Mucosa of descending colon (tissue), 3 donors: ENCODE data around the gene AQP5. TPM values are rescaled to one million over a fixed set of nuclear protein-coding genes. Genes with fewer than 3 reads are reported as not detected.
A peak's percentile ranks its signal among the peaks of the same experiment; 100 is the strongest.

ENCODE experiments used
- ATAC-seq: fragments of 200-7000 bp; cut with Tn5 transposase; one replicate; pipeline ENCODE4 v1.9.1; 2020; ENCODE audit warnings: mild to moderate bottlenecking, moderate library complexity
- DNase-seq, 3 donors: peaks; one replicate each; pipeline ENCODE4 v3.0.0-alpha.2; 2020
- H3K36me3 ChIP-seq: fragments of 200-600 bp; one replicate; pipeline ENCODE4 v1.8.0; 2021; ENCODE audit warnings: low read depth, mild to moderate bottlenecking
- H3K4me1 ChIP-seq: fragments of 200-600 bp; one replicate; pipeline ENCODE4 v1.8.0; 2021; ENCODE audit warnings: low read depth, mild to moderate bottlenecking
- H3K4me3 ChIP-seq: fragments of 200-600 bp; one replicate; pipeline ENCODE4 v1.8.0; 2021; ENCODE audit warnings: mild to moderate bottlenecking
- H3K9me3 ChIP-seq: fragments of 200-600 bp; one replicate; pipeline ENCODE4 v1.8.0; 2021; ENCODE audit warnings: mild to moderate bottlenecking
- CTCF ChIP-seq: fragments of 200-600 bp; IDR thresholded peaks from one replicate; pipeline ENCODE4 v1.8.0; 2022; ENCODE audit warnings: antibody characterized with exemption, mild to moderate bottlenecking
- intact Hi-C, 2 donors: fragments of 100-400 bp; cut with DNase I in 1 of 2; cut with micrococcal nuclease in 1 of 2; formaldehyde crosslinking; loops; one replicate each; pipeline versions ENCODE4 v1.11.0 to v1.11.1; 2022; cut with DNase I, micrococcal nuclease
- total RNA-seq, 3 donors: library from RNA; stranded (reverse); fragmentation: NEBNext Ultra II Directional in 2 of 3; extraction: Animal tissue kit (Norgen Biotek cat#: 25700) in 2 of 3; gene quantifications; one replicate each; pipeline versions ENCODE4 v1.2.1 to v1.2.4, GENCODE V29; 2021 to 2023
- donor health status: DM: no; HTN: no; CAD: no; lungs with moderate emphysema.
- donor health status: DM: no; HTN: no; CAD: no.
- donor health status: DM: no; HTN: yes; CAD: no.

The AQP5 gene
- total RNA-seq, 3 donors from 2014 or later: not detected

GRCh38 chr12:49956663-49957569 lies 4.8 kb upstream of the AQP5 start:
- no peaks in the 10 kb centered on the region for H3K4me1 ChIP-seq
- H3K4me3 ChIP-seq: no peak overlapping the region
- DNase-seq (no peak), ATAC-seq (no peak)
- intact Hi-C loops: no loop called here
- TF ChIP-seq CTCF: no peak
- no peaks in the 10 kb centered on the region for H3K9me3 ChIP-seq
- no peaks in the 10 kb centered on the region for H3K36me3 ChIP-seq

GRCh38 chr12:49957570-49957967 lies 4.1 kb upstream of the AQP5 start:
- intact Hi-C loops: no loop called here
- DNase-seq: no peak
- H3K36me3 ChIP-seq: no peaks in the 10 kb centered on the region
- H3K4me1 ChIP-seq: no peaks in the 10 kb centered on the region
- TF ChIP-seq CTCF: no peak
- no peak for ATAC-seq
- H3K4me3 ChIP-seq: no peak overlapping the region
- H3K9me3 ChIP-seq: no peaks in the 10 kb centered on the region

GRCh38 chr12:49959685-49960473 lies 1.8 kb upstream of the AQP5 start:
- no peaks in the 10 kb centered on the region for H3K36me3 ChIP-seq
- intact Hi-C loops: loop anchor here in 1 of 2 donors (10.0 kb wide), 1 partner anchor 95 kb away; the partner anchor contains the start of gene ASIC1
- no peak for TF ChIP-seq CTCF
- ATAC-seq (peak; percentile 53), DNase-seq (no peak)
- no peak overlapping the region for H3K4me3 ChIP-seq
- H3K4me1 ChIP-seq: no peaks in the 10 kb centered on the region
- no peaks in the 10 kb centered on the region for H3K9me3 ChIP-seq

GRCh38 chr12:49960474-49961110 lies 1.1 kb upstream of the AQP5 start:
- no peak for TF ChIP-seq CTCF
- intact Hi-C loops: loop anchor here in 1 of 2 donors (10.0 kb wide), 1 partner anchor 94 kb away; the partner anchor contains the start of gene ASIC1
- Histone ChIP-seq H3K9me3 (no peaks in the 10 kb centered on the region), H3K36me3 (no peaks in the 10 kb centered on the region), H3K4me3 (no peak overlapping the region), H3K4me1 (no peaks in the 10 kb centered on the region)
- DNase-seq (no peak), ATAC-seq (no peak)

DNA sequence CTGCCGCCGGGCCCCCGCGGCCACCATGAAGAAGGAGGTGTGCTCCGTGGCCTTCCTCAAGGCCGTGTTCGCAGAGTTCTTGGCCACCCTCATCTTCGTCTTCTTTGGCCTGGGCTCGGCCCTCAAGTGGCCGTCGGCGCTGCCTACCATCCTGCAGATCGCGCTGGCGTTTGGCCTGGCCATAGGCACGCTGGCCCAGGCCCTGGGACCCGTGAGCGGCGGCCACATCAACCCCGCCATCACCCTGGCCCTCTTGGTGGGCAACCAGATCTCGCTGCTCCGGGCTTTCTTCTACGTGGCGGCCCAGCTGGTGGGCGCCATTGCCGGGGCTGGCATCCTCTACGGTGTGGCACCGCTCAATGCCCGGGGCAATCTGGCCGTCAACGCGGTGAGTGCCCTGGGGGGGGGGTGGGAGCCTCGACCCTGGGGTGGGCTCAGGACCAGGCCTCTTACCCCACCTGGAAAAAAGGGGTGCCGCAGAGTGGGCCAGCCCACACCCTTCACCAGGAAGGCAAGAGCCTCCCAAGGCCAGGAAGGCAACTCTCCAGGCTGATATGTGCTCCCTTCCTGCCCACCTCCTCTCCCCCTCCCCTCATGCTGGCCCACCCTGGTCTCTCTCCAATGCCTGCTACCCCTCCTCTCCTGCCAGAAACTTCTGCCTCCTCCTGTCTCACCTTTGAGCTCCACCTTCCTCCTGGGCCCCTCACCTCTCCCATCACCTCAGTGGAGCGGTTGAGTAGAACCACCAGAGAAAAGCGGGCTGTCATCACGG lies 507 bp downstream of the AQP5 start:
- DNase-seq: no peak
- no peak for ATAC-seq
- Histone ChIP-seq H3K9me3 (no peaks in the 10 kb centered on the region), H3K36me3 (no peaks in the 10 kb centered on the region), H3K4me3 (no peak overlapping the region), H3K4me1 (no peaks in the 10 kb centered on the region)
- intact Hi-C loops: loop anchor here in 1 of 2 donors (10.0 kb wide), 1 partner anchor 93 kb away; the partner anchor contains the start of gene ASIC1
- no peak for TF ChIP-seq CTCF
